GM12878 (cell line): ENCODE measurements around the gene ABHD17C. TPM values are rescaled to one million over a fixed set of nuclear protein-coding genes. Genes with fewer than 3 reads are reported as not detected.

Source experiments
- ATAC-seq: fragments of 200-7000 bp; cut with Tn5 transposase; 3 replicates; pipeline ENCODE4 v1.9.1; 2020; ENCODE audit warnings: mild to moderate bottlenecking, moderate library complexity
- BruUV-seq: library from RNA; stranded (reverse); fragments of 400-500 nt; replicated peaks from 2 replicates; lab custom pipeline; 2021; lab: Mats Ljungman, UMichigan
- CTCF ChIA-PET: fragments of 300-600 bp; sonication (Branson Sonifier 250); formaldehyde crosslinking; extraction: SDS; loops from one replicate; lab custom pipeline; 2021; ENCODE audit warnings: inconsistent platforms; lab: Yijun Ruan, JAX
- POLR2A ChIA-PET: fragments of 350-600 bp; formaldehyde crosslinking; extraction: SDS; loops from one replicate; lab custom pipeline; 2021; ENCODE audit warnings: inconsistent platforms; lab: Charles Lee
- RAD21 ChIA-PET: fragments of 300-600 bp; sonication (Branson Sonifier 250); formaldehyde crosslinking; loops from one replicate; lab custom pipeline; 2023; ENCODE audit warnings: antibody characterized with exemption; ENCODE audit not compliant: unreplicated experiment; lab: Charles Lee
- SMC1A ChIA-PET: fragments of 300-600 bp; sonication (Branson Sonifier 250); formaldehyde crosslinking; loops from one replicate; lab custom pipeline; 2023; ENCODE audit not compliant: unreplicated experiment, uncharacterized antibody; lab: Charles Lee
- DNase-seq: peaks from one replicate; pipeline ENCODE4 v3.0.0-alpha.2; 2011; ENCODE audit warnings: low read depth, low spot score
- FAIRE-seq: peaks from 3 replicates; lab custom pipeline; 2011; peaks lifted over from hg19 to GRCh38; lab: Jason Lieb, UNC
- H2AFZ ChIP-seq: 2 replicates; pipeline ENCODE4 v1.6.0; 2011; ENCODE audit warnings: low read depth, low read length, control low read depth; ENCODE audit not compliant: control insufficient read depth
- H3K27ac ChIP-seq: 2 replicates; pipeline ENCODE4 v1.5.1; 2011; ENCODE audit warnings: control low read depth; ENCODE audit not compliant: control insufficient read depth, insufficient read depth
- H3K27me3 ChIP-seq, 2 experiments: replicated peaks in 1 of 2; 2 replicates each; pipeline versions ENCODE4 v1.6.0 to v1.6.1; 2011; ENCODE audit warnings: low read length in 1 of 2; ENCODE audit not compliant: control insufficient read depth in 2 of 2, insufficient read depth in 2 of 2
- H3K36me3 ChIP-seq, 2 experiments: 2 replicates each; pipeline ENCODE4 v1.5.1; 2011; ENCODE audit warnings: low read length in 1 of 2; ENCODE audit not compliant: control insufficient read depth in 2 of 2, insufficient read depth in 2 of 2
- H3K4me1 ChIP-seq: 2 replicates; pipeline ENCODE4 v1.6.1; 2011; ENCODE audit warnings: mild to moderate bottlenecking, low read length, moderate library complexity, mixed read lengths; ENCODE audit not compliant: control insufficient read depth, insufficient read depth
- H3K4me2 ChIP-seq: 2 replicates; pipeline ENCODE4 v1.6.0; 2011; ENCODE audit warnings: control low read depth; ENCODE audit not compliant: control insufficient read depth, insufficient read depth
- H3K4me3 ChIP-seq: fragments of 200-600 bp; sonication (generic); 2 replicates; pipeline ENCODE4 v1.5.1; 2016
- H3K79me2 ChIP-seq: 2 replicates; pipeline ENCODE4 v1.6.0; 2011; ENCODE audit warnings: low read length; ENCODE audit not compliant: control insufficient read depth, insufficient read depth
- H3K9ac ChIP-seq: 2 replicates; pipeline ENCODE4 v1.8.0; 2011; ENCODE audit warnings: low read length, control low read depth, mixed read lengths; ENCODE audit not compliant: control insufficient read depth, insufficient read depth
- H3K9me3 ChIP-seq: replicated peaks from 3 replicates; pipeline ENCODE4 v1.5.1; 2011; ENCODE audit warnings: mild to moderate bottlenecking, low read length; ENCODE audit not compliant: control insufficient read depth, insufficient read depth
- H4K20me1 ChIP-seq: 2 replicates; pipeline ENCODE4 v1.6.0; 2011; ENCODE audit not compliant: control insufficient read depth, insufficient read depth
- BMI1 ChIP-seq: fragments of 450-650 bp; IDR thresholded peaks from 2 replicates; pipeline ENCODE4 v1.6.1; 2016; ENCODE audit warnings: mild to moderate bottlenecking, moderate library complexity, borderline replicate concordance
- CBX3 ChIP-seq: fragments of 200-600 bp; sonication (generic); IDR thresholded peaks from 2 replicates; pipeline ENCODE4 v1.6.1; 2016; ENCODE audit warnings: low read depth, borderline replicate concordance
- CREB1 ChIP-seq: IDR thresholded peaks from 2 replicates; pipeline ENCODE4 v1.6.1; 2012; ENCODE audit warnings: low read depth, mild to moderate bottlenecking, inconsistent platforms
- HCFC1 ChIP-seq: fragments of 150-350 bp; IDR thresholded peaks from 2 replicates; pipeline ENCODE4 v1.6.1; 2014; ENCODE audit warnings: low read length
- JUNB ChIP-seq: IDR thresholded peaks from 2 replicates; pipeline ENCODE4 v1.6.1; 2016; ENCODE audit warnings: antibody characterized with exemption, mild to moderate bottlenecking
- MYC ChIP-seq: IDR thresholded peaks from 2 replicates; pipeline ENCODE4 v1.6.1; 2011; ENCODE audit warnings: mild to moderate bottlenecking, low read length, moderate library complexity, inconsistent platforms; ENCODE audit not compliant: insufficient read depth, insufficient replicate concordance, insufficient read length, severe bottlenecking
- PAX8 ChIP-seq: fragments of 450-650 bp; IDR thresholded peaks from 2 replicates; pipeline ENCODE4 v1.6.1; 2017; ENCODE audit warnings: mild to moderate bottlenecking, moderate library complexity
- SIX5 ChIP-seq: IDR thresholded peaks from 2 replicates; pipeline ENCODE4 v1.6.1; 2011; ENCODE audit warnings: mild to moderate bottlenecking, low read depth, low read length, moderate library complexity; ENCODE audit not compliant: severe bottlenecking
- TAF1 ChIP-seq: IDR thresholded peaks from 2 replicates; pipeline ENCODE4 v1.6.1; 2011; ENCODE audit warnings: mild to moderate bottlenecking, low read depth, low read length, borderline replicate concordance
- TCF12 ChIP-seq: IDR thresholded peaks from 2 replicates; pipeline ENCODE4 v1.6.1; 2011; ENCODE audit warnings: low read depth, mild to moderate bottlenecking, low read length
- WGBS: methylation state at CpG from one replicate; pipeline ENCODE4 v1.1.6; 2016; ENCODE audit warnings: low lambda C conversion rate; ENCODE audit not compliant: insufficient replicate concordance, insufficient coverage; ENCODE audit errors: missing lambda C conversion rate; 5-methylcytosine and 5-hydroxymethylcytosine counted together
- in situ Hi-C: fragments of 300-500 bp; cut with MboI; formaldehyde crosslinking; loops from 9 replicates; pipeline ENCODE4 v1.14.3; 2018; ENCODE audit warnings: mixed read lengths
- intact Hi-C: fragments of 100-400 bp; cut with micrococcal nuclease; formaldehyde crosslinking; loops from one replicate; pipeline ENCODE4 v1.14.2; 2022; ENCODE audit not compliant: unreplicated experiment
- polyA plus RNA-seq, 11 experiments: library from polyadenylated mRNA; depleted of rRNA in 4 of 11; unstranded in 6 of 11; stranded (reverse) in 5 of 11; fragments of >200 nt; fragmentation: Nextera tagmentation in 4 of 11; fragmentation: Illumina TruSeq in 1 of 11; extraction: Ambion mirVana in 4 of 11; extraction: Trizol in 1 of 11; gene quantifications; 1 replicate in 1 of 11; 2 replicates in 10 of 11; pipeline versions ENCODE4 v1.2.1 to v1.2.3, GENCODE V29; 2011 to 2016; ENCODE audit warnings: inconsistent platforms in 2 of 11, missing spikeins in 2 of 11, low read depth in 1 of 11
- total RNA-seq, 4 experiments: library from RNA; depleted of rRNA in 3 of 4; stranded (reverse); fragments of >200 nt in 3 of 4; fragmentation: Illumina TruSeq in 1 of 4; extraction: Trizol in 1 of 4; gene quantifications; 2 replicates each; pipeline versions ENCODE4 v1.2.1 to v1.2.3, GENCODE V29; 2013 to 2021
- TF ChIP-seq, protein P1 (sequence below): IDR thresholded peaks from 2 replicates; pipeline ENCODE4 v1.6.1; 2012; ENCODE audit warnings: low read depth, low read length, improper control_type of control experiment
- TF ChIP-seq, protein P2 (sequence below): fragments of 450-650 bp; IDR thresholded peaks from 2 replicates; pipeline ENCODE4 v1.6.1; 2018; ENCODE audit warnings: borderline replicate concordance, mild to moderate bottlenecking; ENCODE audit not compliant: partially characterized antibody
- TF ChIP-seq, protein P3 (sequence below): IDR thresholded peaks from 2 replicates; pipeline ENCODE4 v1.6.1; 2012; ENCODE audit warnings: low read length, inconsistent platforms

The ABHD17C gene
- total and polyA plus RNA-seq, 10 of the 15 experiments (the other 5 are each of a cell fraction or from before 2014, with no cell fraction given) = 0.92 to 11.4 (median 5.5) TPM

DNA sequence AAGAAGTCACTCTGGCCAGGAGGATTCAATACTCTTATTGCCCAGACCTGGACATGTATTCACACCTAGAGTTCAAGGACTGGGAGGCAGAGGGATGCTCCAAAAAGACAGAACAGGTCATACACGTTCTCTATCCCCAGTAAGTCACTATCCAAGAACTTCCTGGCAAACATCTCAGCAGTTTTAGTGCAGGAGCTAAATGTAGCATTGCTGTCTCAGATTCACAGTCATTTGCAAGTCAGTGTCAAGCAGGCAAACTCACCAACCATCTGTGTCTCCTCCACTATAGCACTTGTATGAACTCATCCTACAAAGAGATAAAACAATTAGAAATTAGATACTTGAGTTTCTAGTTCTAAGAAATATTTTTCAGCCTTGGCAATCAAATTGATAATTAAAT, 38.4 kb downstream of the ABHD17C start:
- ChIA-PET SMC1A (no interaction called here), CTCF (interaction anchor here (0.8 to 1.4 kb wide), 2 partner anchors 237 to 533 kb away, joined by 3 to 4 read pairs; no protein-coding TSS in a partner anchor)
- ATAC-seq = no peak

DNA sequence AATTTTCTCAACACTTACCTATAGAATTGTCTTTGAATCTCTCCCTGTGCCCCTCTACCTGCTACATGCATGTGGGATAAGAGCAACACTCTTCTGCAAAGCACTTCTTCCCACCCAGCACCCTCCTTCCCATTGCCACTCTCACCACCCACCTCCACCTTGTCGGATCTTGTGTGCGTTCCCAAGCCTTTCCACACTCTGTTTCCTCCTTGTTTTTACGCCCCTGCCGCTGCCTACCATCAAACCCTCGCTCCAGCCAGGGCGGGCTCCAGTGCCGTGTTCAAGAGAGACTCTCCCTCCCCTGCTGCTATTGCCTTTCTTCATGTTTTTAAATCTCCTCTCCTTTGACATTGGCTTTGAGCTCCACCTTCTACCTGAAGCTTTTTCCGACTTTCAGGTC, 40.2 kb downstream of the ABHD17C start:
- H3K4me3 ChIP-seq = no peak overlapping the region
- ChIA-PET POLR2A (interaction anchor here (0.6 kb wide), 1 partner anchor 12 kb away, joined by 3 read pairs; no protein-coding TSS in a partner anchor), SMC1A (no interaction called here), RAD21 (interaction anchor here (0.7 kb wide), 1 partner anchor 171 kb away, joined by 4 read pairs; no protein-coding TSS in a partner anchor), CTCF (no interaction called here)
- H3K27me3 ChIP-seq = no peaks in the 10 kb centered on the region
- H4K20me1 ChIP-seq = no peaks in the 10 kb centered on the region
- DNase-seq = no peak
- H3K9me3 ChIP-seq = no peaks in the 10 kb centered on the region
- H3K27ac ChIP-seq = no peak overlapping the region
- WGBS = 82% methylated on average over 8 of the region's 8 CpGs
- no TSS peak for BruUV-seq
- H3K36me3 ChIP-seq = no peaks in the 10 kb centered on the region; a peak in 1 of 4 replicates
- H3K4me2 ChIP-seq = no peak overlapping the region
- H3K9ac ChIP-seq = no peak overlapping the region
- in situ Hi-C loops = no loop called here
- no peak for ATAC-seq
- FAIRE-seq = no peak
- H2AFZ ChIP-seq = no peak overlapping the region
- H3K4me1 ChIP-seq = no peaks in the 10 kb centered on the region
- no peaks in the 10 kb centered on the region for H3K79me2 ChIP-seq
- intact Hi-C loops = no loop called here
- no peak for TF ChIP-seq TCF12
- no peak for TF ChIP-seq CBX3
- TF ChIP-seq MYC = no peak
- TF ChIP-seq PAX8 = no peak
- TF ChIP-seq, protein P1, sequence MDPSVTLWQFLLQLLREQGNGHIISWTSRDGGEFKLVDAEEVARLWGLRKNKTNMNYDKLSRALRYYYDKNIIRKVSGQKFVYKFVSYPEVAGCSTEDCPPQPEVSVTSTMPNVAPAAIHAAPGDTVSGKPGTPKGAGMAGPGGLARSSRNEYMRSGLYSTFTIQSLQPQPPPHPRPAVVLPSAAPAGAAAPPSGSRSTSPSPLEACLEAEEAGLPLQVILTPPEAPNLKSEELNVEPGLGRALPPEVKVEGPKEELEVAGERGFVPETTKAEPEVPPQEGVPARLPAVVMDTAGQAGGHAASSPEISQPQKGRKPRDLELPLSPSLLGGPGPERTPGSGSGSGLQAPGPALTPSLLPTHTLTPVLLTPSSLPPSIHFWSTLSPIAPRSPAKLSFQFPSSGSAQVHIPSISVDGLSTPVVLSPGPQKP = no peak
- TF ChIP-seq HCFC1 = no peak
- TF ChIP-seq, protein P2, sequence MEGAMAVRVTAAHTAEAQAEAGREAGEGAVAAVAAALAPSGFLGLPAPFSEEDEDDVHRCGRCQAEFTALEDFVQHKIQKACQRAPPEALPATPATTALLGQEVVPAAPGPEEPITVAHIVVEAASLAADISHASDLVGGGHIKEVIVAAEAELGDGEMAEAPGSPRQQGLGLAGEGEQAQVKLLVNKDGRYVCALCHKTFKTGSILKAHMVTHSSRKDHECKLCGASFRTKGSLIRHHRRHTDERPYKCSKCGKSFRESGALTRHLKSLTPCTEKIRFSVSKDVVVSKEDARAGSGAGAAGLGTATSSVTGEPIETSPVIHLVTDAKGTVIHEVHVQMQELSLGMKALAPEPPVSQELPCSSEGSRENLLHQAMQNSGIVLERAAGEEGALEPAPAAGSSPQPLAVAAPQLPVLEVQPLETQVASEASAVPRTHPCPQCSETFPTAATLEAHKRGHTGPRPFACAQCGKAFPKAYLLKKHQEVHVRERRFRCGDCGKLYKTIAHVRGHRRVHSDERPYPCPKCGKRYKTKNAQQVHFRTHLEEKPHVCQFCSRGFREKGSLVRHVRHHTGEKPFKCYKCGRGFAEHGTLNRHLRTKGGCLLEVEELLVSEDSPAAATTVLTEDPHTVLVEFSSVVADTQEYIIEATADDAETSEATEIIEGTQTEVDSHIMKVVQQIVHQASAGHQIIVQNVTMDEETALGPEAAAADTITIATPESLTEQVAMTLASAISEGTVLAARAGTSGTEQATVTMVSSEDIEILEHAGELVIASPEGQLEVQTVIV = no peak
- no peak for TF ChIP-seq SIX5
- no peak for TF ChIP-seq CREB1
- no peak for TF ChIP-seq BMI1
- no peak for TF ChIP-seq TAF1

More for the DNA sequence above, 38.4 kb downstream of the ABHD17C start:
- intact Hi-C loops = no loop called here
- Histone ChIP-seq H4K20me1 (no peaks in the 10 kb centered on the region), H3K4me1 (no peaks in the 10 kb centered on the region), H3K36me3 (no peaks in the 10 kb centered on the region; a peak in 1 of 4 replicates), H3K27ac (no peak overlapping the region), H3K4me3 (no peak overlapping the region), H3K4me2 (no peak overlapping the region), H3K9ac (no peak overlapping the region)
- DNase-seq (no peak), FAIRE-seq (no peak)
- 38% methylated on average over 1 of the region's 1 CpG for WGBS
- ChIA-PET POLR2A (no interaction called here), RAD21 (no interaction called here)
- no TSS peak for BruUV-seq
- no peak for TF ChIP-seq JUNB
- TF ChIP-seq, protein P3, sequence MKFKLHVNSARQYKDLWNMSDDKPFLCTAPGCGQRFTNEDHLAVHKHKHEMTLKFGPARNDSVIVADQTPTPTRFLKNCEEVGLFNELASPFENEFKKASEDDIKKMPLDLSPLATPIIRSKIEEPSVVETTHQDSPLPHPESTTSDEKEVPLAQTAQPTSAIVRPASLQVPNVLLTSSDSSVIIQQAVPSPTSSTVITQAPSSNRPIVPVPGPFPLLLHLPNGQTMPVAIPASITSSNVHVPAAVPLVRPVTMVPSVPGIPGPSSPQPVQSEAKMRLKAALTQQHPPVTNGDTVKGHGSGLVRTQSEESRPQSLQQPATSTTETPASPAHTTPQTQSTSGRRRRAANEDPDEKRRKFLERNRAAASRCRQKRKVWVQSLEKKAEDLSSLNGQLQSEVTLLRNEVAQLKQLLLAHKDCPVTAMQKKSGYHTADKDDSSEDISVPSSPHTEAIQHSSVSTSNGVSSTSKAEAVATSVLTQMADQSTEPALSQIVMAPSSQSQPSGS = no peak
- TF ChIP-seq, all 136 proteins: peak for 0
- H3K27me3 ChIP-seq = no peaks in the 10 kb centered on the region
- H2AFZ ChIP-seq = no peak overlapping the region
- H3K9me3 ChIP-seq = no peaks in the 10 kb centered on the region
- in situ Hi-C loops = no loop called here
- no peaks in the 10 kb centered on the region for H3K79me2 ChIP-seq
